GF-D8 (cell line): ENCODE results near the gene EML5.
"Not testable (repeated sequence)": the region's sequence is repeated elsewhere in the genome, so short reads cannot be mapped to it uniquely, and the experiment has no call there.

ENCODE experiments used
- DNase-seq: peaks from one replicate; lab custom pipeline; 2025; lab: John Stamatoyannopoulos, UW

The EML5 gene

GRCh38 chr14:88792473-88793258, at the start of gene EML5:
TSS of gene EML5 (minus strand) at chr14:88792953. CDS start at chr14:88792503, 450 bp downstream.
- DNase-seq, result peak; percentile 3

GRCh38 chr14:88842414-88842813, 49.7 kb upstream of the EML5 start:
- no peak for DNase-seq

GRCh38 chr14:88841741-88842140, 49.0 kb upstream of the EML5 start:
- no peak for DNase-seq

GRCh38 chr14:88840926-88841325, 48.2 kb upstream of the EML5 start:
- no peak for DNase-seq

GRCh38 chr14:88838015-88838414, 45.3 kb upstream of the EML5 start:
- no peak for DNase-seq

- DNase-seq, result no peak
Measured at GRCh38 chr14:88837495-88837894, 44.7 kb upstream of the EML5 start.

- no peak for DNase-seq
Measured at GRCh38 chr14:88835661-88836060, 42.9 kb upstream of the EML5 start.

GRCh38 chr14:88834883-88835431, 42.2 kb upstream of the EML5 start:
- no peak for DNase-seq

- DNase-seq, result no peak
Measured at GRCh38 chr14:88831284-88831683, 38.5 kb upstream of the EML5 start.

GRCh38 chr14:88829685-88830302, 37.0 kb upstream of the EML5 start:
- DNase-seq, result peak; percentile 11

- DNase-seq, result peak; percentile 3
Measured at GRCh38 chr14:88829188-88829587, 36.4 kb upstream of the EML5 start.

GRCh38 chr14:88825503-88825902, 32.8 kb upstream of the EML5 start:
- DNase-seq, result no peak

GRCh38 chr14:88825078-88825458, 32.3 kb upstream of the EML5 start:
- DNase-seq, result no peak

GRCh38 chr14:88824314-88825077, 31.7 kb upstream of the EML5 start, which contains the start of gene TTC8:
TSS of gene TTC8 (plus strand) at chr14:88824651. CDS start at chr14:88824708, 57 bp downstream.
- peak; percentile 69 for DNase-seq

GRCh38 chr14:88823968-88824313, 31.2 kb upstream of the EML5 start:
- no peak for DNase-seq

- DNase-seq, result no peak
Measured at GRCh38 chr14:88821888-88822287, 29.1 kb upstream of the EML5 start.

- no peak for DNase-seq
Measured at GRCh38 chr14:88821378-88821777, 28.6 kb upstream of the EML5 start.

GRCh38 chr14:88819674-88820073, 26.9 kb upstream of the EML5 start:
- DNase-seq, result not testable (repeated sequence)

- no peak for DNase-seq
Measured at GRCh38 chr14:88818018-88818417, 25.3 kb upstream of the EML5 start.

GRCh38 chr14:88815980-88816379, 23.2 kb upstream of the EML5 start:
- DNase-seq, result no peak

- DNase-seq, result no peak
Measured at GRCh38 chr14:88808359-88808758, 15.6 kb upstream of the EML5 start.

- no peak for DNase-seq
Measured at GRCh38 chr14:88804477-88804876, 11.7 kb upstream of the EML5 start.

GRCh38 chr14:88804035-88804434, 11.3 kb upstream of the EML5 start:
- DNase-seq, result no peak
